Mesothelial cell of epicardium (in vitro differentiated cells): ENCODE results near the gene RIMBP2. TPM values are rescaled to one million over a fixed set of nuclear protein-coding genes. Genes with fewer than 3 reads are reported as not detected.

Experiments used
- DNase-seq, 2 experiments: peaks; one replicate each; pipeline ENCODE4 v3.0.0; 2021; ENCODE audit warnings: low spot score in 2 of 2; ENCODE audit not compliant: unreplicated experiment in 2 of 2
- H3K27ac Mint-ChIP-seq: 2 replicates; pipeline ENCODE4 v1.8.0; 2021; ENCODE audit warnings: mixed read lengths
- H3K27me3 Mint-ChIP-seq: 2 replicates; pipeline ENCODE4 v1.8.0; 2021; ENCODE audit warnings: low read depth, mixed read lengths
- H3K36me3 Mint-ChIP-seq: 2 replicates; pipeline ENCODE4 v1.8.0; 2021; ENCODE audit warnings: mixed read lengths
- H3K4me1 Mint-ChIP-seq: 2 replicates; pipeline ENCODE4 v1.8.0; 2021; ENCODE audit warnings: mixed read lengths
- H3K4me3 Mint-ChIP-seq: 2 replicates; pipeline ENCODE4 v1.8.0; 2021; ENCODE audit warnings: mild to moderate bottlenecking, moderate library complexity, mixed read lengths
- H3K9me3 Mint-ChIP-seq: 2 replicates; pipeline ENCODE4 v1.8.0; 2021; ENCODE audit warnings: mixed read lengths
- total RNA-seq: library from RNA; stranded (reverse); gene quantifications from 3 replicates; pipeline ENCODE4 v1.2.1, GENCODE V29; 2021
- TF ChIP-seq, protein P1 (sequence below): fragments of 200-600 bp; sonication (generic); IDR thresholded peaks from one replicate; pipeline ENCODE4 v1.5.0; 2021; ENCODE audit warnings: antibody characterized with exemption; ENCODE audit not compliant: unreplicated experiment

RIMBP2 gene
- total RNA-seq, 1 donor from 2014 or later: 8.6 TPM

- no peak overlapping the region for H3K4me3 Mint-ChIP-seq
- H3K36me3 Mint-ChIP-seq: no peaks in the 10 kb centered on the region
- no peaks in the 10 kb centered on the region for H3K4me1 Mint-ChIP-seq
- TF ChIP-seq, protein P1, sequence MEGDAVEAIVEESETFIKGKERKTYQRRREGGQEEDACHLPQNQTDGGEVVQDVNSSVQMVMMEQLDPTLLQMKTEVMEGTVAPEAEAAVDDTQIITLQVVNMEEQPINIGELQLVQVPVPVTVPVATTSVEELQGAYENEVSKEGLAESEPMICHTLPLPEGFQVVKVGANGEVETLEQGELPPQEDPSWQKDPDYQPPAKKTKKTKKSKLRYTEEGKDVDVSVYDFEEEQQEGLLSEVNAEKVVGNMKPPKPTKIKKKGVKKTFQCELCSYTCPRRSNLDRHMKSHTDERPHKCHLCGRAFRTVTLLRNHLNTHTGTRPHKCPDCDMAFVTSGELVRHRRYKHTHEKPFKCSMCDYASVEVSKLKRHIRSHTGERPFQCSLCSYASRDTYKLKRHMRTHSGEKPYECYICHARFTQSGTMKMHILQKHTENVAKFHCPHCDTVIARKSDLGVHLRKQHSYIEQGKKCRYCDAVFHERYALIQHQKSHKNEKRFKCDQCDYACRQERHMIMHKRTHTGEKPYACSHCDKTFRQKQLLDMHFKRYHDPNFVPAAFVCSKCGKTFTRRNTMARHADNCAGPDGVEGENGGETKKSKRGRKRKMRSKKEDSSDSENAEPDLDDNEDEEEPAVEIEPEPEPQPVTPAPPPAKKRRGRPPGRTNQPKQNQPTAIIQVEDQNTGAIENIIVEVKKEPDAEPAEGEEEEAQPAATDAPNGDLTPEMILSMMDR: peak; percentile 82
- H3K27me3 Mint-ChIP-seq: peaks cover 28% of the 10 kb centered on the region
- DNase-seq: peak; percentile 72 to 92
- H3K27ac Mint-ChIP-seq: peak overlapping the region; percentile 0
- H3K9me3 Mint-ChIP-seq: peaks cover 5% of the 10 kb centered on the region
Observed at GRCh38 chr12:130747867-130748740, 32.0 kb upstream of the RIMBP2 start.

GRCh38 chr12:130746546-130746945 is 30.4 kb upstream of the RIMBP2 start:
- TF ChIP-seq, protein P1: no peak

DNA sequence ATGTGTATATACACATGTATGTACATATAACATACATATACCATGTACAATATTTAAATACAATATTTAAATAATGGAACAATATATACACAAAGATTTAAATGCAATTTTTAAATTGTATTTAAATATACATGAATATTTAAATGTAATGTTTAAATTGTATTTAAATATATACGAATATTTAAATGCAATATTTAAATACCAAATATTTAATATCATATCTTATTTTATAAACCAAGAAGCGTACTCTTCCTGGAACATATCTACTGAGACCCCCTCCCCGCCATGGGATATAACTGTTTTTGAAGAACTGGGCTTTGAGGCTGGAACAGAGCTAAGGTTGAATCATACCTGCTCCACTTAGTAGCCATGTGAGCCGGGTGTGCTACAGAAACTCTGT is 29.8 kb upstream of the RIMBP2 start:
- no peaks in the 10 kb centered on the region for H3K36me3 Mint-ChIP-seq
- TF ChIP-seq, protein P1: no peak
- peaks cover 31% of the 10 kb centered on the region for H3K27me3 Mint-ChIP-seq
- DNase-seq: no peak
- no peak overlapping the region for H3K4me3 Mint-ChIP-seq
- no peak overlapping the region for H3K27ac Mint-ChIP-seq
- H3K9me3 Mint-ChIP-seq: peaks cover 10% of the 10 kb centered on the region
- H3K4me1 Mint-ChIP-seq: no peaks in the 10 kb centered on the region

More at GRCh38 chr12:130746546-130746945, 30.4 kb upstream of the RIMBP2 start:
- Mint-ChIP-seq H3K27me3 (peaks cover 27% of the 10 kb centered on the region), H3K36me3 (no peaks in the 10 kb centered on the region), H3K4me1 (no peaks in the 10 kb centered on the region), H3K9me3 (peaks cover 5% of the 10 kb centered on the region), H3K4me3 (no peak overlapping the region), H3K27ac (no peak overlapping the region)
- no peak for DNase-seq

GRCh38 chr12:130744274-130744673 is 28.2 kb upstream of the RIMBP2 start:
- H3K4me3 Mint-ChIP-seq: no peak overlapping the region
- H3K27ac Mint-ChIP-seq: no peak overlapping the region
- H3K27me3 Mint-ChIP-seq: peaks cover 29% of the 10 kb centered on the region
- DNase-seq: no peak
- peaks cover 18% of the 10 kb centered on the region for H3K9me3 Mint-ChIP-seq
- no peaks in the 10 kb centered on the region for H3K4me1 Mint-ChIP-seq
- no peaks in the 10 kb centered on the region for H3K36me3 Mint-ChIP-seq
- TF ChIP-seq, protein P1: no peak

- Mint-ChIP-seq H3K9me3 (peaks cover 18% of the 10 kb centered on the region), H3K4me1 (no peaks in the 10 kb centered on the region), H3K27ac (no peak overlapping the region), H3K27me3 (peaks cover 29% of the 10 kb centered on the region), H3K4me3 (no peak overlapping the region), H3K36me3 (no peaks in the 10 kb centered on the region)
- no peak for DNase-seq
- TF ChIP-seq, protein P1: no peak
Observed at GRCh38 chr12:130743606-130744005, 27.5 kb upstream of the RIMBP2 start.
